Colon (tissue), 2 donors: ENCODE data around the gene ZNF648.
"Not testable (repeated sequence)": the region's sequence is repeated elsewhere in the genome, so short reads cannot be mapped to it uniquely, and the experiment has no call there.

ENCODE experiments used
- FAIRE-seq: peaks from 2 replicates; lab custom pipeline; 2012; peaks lifted over from hg19 to GRCh38; lab: Jason Lieb, UNC
- donor health status: control.
- donor health status: control.

The ZNF648 gene

DNA sequence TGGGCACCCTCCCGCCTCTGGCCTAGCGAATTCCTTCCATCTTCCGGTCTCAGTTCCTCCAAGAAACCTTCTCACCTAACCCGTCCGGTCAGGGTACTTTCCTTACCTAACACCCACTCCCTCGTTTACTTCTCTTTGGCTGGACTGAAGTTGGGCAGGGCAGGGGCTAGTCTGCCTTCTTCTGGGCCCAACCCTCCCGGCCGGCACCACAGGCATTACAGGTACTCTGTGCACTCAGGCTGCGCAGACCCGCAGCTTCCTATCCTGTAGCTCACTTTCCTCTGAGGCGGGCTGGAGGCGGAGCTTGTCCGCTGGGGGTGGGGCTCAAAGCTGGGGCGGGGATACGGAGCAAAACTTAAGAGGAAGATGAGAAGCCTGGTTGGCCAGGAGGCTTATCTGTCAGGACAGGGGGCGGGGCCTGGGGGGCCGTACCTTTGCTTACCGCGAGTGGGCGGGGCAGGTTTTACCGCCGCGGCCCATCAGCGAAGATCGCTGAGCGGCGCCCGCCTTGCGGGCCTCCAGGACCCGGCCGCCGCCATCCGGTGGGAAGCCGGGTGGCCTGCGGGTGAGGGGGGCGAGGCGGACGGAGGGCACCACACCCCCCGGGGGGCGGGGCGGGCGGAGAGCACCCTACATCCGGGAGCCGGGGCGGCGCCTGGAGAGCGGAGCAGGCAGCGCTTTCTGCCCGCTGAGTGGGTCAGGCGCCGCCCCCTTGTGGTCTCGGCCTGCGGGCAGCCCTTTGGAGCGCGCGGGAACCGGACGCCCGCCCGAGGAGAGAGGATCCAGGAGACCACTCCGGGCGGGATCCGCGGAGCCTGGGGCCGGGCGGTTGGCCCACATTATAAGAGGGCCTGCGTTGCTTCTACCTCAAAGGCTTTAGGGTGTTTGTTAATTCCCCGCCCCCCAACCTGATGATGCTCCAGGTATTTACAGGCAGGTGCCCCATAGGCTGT, 31.9 kb downstream of the ZNF648 start:
- no peak for FAIRE-seq

DNA sequence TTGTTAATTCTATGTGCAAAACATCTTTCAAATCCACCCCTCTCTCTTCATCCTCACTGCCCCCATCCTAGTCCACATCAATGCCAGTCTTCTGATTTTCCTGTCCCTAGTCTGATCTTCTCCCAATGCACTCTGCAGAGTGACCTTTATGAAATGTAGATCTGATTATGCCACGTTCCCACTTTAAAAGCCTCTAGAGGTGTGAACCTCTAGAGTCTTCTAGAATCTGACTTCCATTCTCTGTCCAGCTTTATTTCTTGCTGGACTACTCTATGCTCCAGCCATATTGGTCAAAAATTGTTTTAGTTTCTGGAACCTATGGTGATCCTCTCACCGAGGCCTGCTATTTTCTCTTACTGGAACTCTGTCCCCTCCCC, 32.5 kb downstream of the ZNF648 start:
- no peak for FAIRE-seq

DNA sequence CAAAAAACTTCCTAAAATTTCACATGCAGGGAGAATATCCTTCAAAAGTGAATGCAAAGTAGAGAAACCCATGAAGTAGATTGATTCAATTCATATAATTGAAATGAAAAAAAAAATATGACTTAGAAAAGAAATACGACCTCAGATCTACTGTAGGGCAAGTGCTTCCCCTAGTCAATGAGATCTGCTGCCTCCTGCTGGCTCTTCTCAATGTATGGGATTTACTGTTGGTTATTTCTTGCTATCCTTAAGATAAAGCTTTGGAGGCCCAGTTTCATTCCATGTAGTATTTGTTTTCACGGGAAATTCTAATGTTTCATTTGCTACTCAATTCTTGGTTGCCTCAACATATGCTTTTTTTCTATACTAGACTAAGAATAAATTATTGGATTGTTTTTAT, 46.2 kb downstream of the ZNF648 start:
- no peak for FAIRE-seq

DNA sequence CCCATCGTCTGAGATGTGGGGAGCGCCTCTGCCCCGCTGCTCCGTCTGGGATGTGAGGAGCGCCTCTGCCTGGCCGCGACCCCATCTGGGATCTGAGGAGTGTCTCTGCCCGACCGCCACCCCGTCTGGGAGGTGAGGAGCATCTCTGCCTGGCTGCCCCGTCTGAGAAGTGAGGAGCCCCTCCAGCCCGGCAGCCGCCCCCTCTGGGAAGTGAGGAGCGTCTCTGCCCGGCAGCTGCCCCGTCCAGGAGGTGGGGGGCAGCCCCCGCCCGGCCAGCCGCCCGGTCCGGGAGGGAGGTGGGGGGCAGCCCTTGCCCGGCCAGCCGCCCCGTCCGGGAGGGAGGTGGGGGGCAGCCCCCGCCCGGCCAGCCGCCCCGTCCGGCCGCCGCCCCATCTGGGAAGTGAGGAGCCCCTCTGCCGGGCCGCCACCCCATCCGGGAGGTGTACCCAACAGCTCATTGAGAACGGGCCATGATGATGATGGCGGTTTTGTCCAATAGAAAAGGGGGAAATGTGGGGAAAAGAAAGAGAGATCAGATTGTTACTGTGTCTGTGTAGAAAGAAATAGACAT, 50.6 kb downstream of the ZNF648 start:
- FAIRE-seq = not testable (repeated sequence)

DNA sequence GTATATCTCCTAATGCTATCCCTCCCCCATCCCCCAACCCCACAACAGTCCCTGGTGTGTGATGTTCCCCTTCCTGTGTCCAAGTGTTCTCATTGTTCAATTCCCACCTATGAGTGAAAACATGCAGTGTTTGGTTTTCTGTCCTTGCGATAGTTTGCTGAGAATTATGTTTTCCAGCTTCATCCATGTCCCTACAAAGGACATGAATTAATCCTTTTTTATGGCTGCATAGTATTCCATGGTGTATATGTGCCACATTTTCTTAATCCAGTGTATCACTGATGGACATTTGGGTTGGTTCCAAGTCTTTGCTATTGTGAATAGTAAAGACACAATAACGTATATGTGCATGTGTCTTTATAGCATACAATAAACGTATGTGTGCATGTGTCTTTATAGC, 56.1 kb downstream of the ZNF648 start:
- FAIRE-seq = not testable (repeated sequence)

DNA sequence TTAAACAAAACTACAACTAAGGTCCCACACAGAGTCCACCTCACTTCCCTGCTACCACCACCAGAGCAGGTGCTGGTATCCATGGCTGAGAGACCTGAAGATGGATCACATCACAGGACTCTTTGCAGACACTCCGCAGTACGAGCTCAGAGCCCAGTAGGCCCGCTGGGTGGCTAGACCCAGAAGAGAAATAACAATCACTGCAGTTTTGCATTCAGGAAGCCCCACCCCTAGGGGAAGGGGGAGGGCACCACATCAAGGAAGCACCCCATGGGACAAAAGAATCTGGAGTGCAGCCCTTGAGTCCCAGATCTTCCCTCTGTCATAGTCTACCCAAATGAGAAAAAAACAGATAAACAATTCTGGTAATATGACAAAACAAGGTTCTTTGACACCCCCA, 56.9 kb downstream of the ZNF648 start:
- FAIRE-seq = no peak
